ENCODE data around the gene FAM210A.

DNA sequence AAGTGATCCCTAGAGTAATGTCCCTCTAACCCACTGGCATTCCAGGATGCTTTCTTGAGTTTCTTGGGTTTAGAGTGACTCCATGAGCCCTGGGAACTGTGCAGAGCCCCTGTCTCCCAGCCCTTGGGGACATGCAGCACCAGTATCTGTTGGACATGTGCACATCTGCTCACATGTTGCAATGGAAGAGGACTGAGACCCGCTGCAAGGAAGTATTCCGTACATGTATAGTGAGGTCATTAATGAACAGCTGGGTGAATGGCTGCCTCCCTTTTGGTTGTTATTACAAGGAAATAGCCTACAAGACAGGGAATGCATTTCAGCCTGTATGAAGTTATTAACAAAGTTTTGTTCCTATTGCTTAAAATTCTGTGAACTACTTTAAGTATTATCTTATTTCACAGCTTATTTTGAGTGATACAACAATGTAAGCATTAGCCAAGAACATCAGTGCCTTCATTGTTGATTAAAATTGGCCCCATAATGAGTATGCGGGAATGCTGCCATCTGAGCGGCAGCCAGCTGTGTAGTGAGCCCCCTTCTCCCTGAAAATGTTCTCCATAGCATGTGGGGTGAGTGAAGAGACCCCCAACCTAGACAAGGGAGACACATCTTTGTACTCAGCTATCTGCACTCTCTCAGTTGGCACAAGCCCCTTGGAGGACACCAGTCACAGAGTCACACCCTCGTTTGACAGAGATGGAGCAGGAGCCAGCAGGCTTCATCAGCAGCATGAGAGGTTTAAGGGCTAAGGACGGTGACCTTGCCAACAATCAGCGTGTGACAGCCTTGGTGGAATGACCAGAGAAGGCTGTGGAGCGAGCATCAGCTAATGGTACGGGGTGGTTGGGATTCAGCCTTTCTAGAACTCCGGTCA is 87.4 kb downstream of the FAM210A start:
- TF ChIP-seq, protein P1, sequence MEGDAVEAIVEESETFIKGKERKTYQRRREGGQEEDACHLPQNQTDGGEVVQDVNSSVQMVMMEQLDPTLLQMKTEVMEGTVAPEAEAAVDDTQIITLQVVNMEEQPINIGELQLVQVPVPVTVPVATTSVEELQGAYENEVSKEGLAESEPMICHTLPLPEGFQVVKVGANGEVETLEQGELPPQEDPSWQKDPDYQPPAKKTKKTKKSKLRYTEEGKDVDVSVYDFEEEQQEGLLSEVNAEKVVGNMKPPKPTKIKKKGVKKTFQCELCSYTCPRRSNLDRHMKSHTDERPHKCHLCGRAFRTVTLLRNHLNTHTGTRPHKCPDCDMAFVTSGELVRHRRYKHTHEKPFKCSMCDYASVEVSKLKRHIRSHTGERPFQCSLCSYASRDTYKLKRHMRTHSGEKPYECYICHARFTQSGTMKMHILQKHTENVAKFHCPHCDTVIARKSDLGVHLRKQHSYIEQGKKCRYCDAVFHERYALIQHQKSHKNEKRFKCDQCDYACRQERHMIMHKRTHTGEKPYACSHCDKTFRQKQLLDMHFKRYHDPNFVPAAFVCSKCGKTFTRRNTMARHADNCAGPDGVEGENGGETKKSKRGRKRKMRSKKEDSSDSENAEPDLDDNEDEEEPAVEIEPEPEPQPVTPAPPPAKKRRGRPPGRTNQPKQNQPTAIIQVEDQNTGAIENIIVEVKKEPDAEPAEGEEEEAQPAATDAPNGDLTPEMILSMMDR (IDR thresholded peaks at IDR 0.05), result no peak
- no peak for TF ChIP-seq EZH2 (IDR thresholded peaks at IDR 0.05; ENCODE audit: borderline replicate concordance, insufficient read depth, low read depth, low read length, poor library complexity, severe bottlenecking)
